GM21619 (cell line): Measurements from ENCODE around the gene SYNPO2.
"Not testable (repeated sequence)": the region's sequence is repeated elsewhere in the genome, so short reads cannot be mapped to it uniquely, and the experiment has no call there.

ENCODE experiments used
- ATAC-seq: cut with Tn5 transposase; IDR thresholded peaks from one replicate; pipeline ENCODE4 v1.9.1; 2021; ENCODE audit not compliant: unreplicated experiment

Gene SYNPO2

DNA sequence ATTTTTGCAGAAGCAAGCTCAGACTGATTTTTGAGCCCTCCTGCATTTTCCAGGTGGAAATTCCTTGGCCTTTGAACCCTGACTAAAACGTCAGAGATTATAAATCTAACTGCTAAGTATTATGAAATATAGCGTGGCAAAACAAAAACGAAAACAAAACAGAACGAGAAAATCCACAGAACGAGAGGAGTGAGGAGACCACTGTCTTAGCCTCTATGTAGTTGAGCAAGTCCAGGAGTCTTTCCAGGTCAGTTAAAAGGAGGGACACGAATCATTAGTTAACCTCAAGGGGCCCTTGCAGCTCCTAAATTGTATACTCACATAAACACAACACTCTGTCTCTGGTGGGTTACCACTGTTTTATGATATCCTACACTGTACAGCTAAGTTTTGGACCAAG, 80.2 kb downstream of the SYNPO2 start:
- ATAC-seq: no peak

DNA sequence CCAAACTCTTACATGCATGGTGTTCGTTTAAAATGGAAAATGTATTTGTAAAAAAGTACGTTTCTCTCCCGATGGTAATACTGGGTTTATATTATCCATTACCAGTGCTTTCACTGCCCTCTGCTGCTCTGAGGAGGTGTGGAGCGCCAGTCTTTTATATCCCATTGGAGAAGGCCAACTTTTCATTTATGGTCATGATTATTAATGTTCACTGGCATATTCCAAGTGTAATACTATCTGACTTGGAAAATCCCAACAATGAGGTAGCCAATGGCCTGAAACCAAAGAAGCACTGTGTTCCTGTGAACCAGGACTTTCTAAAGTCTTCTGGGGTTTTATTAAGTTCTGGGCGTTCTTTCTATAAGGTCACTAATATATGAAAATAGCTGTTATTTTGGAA, 80.7 kb downstream of the SYNPO2 start:
- no peak for ATAC-seq

DNA sequence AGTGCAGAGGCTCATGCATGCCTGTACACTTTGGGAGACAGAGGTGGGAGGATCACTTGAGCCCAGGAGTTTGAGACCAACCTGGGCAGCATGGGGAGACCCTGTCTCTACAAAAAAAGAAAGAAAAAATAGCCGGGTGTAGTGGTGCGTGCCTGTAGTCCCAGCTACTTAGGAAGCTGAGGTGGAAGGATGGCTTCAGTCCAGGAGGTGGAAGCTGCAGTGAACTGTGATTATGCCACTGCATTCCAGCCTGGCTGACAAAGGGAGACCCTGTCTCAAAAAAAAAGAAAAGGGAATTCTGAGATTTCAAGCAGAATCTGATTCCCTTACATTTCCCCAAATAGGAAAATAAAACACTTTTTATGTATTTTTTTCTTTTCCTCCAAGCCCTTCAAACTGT, 83.5 kb downstream of the SYNPO2 start:
- no peak for ATAC-seq

DNA sequence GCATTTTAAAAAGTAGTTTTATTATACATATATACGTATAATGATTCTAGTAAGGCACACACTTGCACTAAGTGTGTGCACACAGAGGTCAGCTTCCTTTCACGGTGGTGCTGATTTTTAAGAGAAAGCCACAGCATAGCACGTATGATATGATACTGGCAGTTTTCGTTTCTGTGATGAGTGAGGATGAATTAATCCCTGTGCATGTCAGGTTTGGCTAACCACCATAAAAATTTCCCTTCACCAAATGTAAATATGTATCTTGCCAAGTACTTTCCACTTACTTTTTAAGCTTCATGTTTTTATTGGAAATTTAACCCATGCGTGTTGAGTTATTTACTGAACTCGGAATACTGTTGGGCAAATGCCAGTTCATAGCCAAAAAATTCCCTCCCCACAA, 84.6 kb downstream of the SYNPO2 start:
- no peak for ATAC-seq

DNA sequence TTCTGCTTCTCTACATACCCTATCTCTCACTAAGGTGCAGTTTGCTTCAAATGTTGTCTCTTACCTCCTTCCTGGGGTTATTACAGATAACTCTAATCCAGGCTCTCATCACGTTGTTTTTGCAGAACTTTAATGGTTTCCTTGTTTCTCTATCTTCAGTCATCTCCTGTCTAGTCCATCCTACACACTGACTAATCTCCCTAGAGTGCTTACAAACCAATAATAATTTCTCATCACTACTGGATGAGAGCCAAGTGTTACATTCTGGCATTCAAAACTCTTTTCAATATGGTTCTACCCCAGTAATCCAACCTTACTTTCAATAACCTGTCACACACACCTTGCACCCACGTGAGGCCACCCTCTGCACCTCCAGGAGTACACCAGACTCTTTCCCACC, 86.1 kb downstream of the SYNPO2 start:
- ATAC-seq: no peak

DNA sequence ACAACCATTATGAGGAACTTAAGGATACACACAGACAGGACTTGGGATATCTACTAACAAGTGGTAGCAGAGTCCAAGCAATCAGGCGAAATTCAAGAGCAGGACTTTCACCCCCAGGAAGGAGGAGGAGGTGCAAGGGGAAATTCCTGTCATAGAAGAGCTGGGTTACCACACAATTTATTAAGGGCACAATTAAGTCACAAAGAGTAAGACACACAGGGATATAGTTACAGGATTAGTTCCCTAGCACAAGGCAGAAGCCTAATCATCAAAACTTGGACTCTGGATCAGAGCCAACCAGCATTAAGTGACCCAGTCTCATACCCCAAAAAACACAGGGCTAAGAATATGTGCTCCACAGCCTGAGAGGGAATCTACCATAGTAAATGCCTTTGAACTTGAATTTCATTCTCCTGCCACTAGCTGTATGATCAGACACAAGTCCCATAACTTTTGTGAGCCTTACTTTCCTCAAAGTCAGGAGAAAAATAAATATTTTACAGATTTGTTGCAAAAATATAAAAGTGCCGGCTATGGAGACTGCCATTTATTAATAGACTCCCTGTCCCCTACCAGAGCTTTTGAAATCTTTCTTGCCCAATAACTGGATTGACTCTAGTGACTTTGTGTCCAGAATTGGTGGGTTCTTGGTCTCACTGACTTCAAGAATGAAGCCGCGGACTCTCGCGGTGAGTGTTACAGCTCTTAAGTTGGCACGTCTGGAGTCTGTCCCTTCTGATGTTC, 87.0 kb downstream of the SYNPO2 start:
- no peak for ATAC-seq

DNA sequence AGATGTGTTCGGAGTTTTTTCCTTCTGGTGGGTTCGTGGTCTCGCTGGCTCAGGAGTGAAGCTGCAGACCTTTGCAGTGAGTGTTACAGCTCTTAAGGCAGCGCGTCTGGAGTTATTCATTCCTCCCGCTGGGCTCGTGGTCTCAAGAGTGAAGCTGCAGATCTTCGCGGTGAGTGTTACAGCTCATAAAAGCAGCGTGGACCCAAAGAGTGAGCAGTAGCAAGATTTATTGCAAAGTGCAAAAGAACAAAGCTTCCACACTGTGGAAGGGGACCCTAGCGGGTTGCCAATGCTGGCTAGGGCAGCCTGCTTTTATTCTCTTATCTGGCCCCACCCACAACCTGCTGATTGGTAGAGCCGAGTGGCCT, 87.5 kb downstream of the SYNPO2 start:
- not testable (repeated sequence) for ATAC-seq

DNA sequence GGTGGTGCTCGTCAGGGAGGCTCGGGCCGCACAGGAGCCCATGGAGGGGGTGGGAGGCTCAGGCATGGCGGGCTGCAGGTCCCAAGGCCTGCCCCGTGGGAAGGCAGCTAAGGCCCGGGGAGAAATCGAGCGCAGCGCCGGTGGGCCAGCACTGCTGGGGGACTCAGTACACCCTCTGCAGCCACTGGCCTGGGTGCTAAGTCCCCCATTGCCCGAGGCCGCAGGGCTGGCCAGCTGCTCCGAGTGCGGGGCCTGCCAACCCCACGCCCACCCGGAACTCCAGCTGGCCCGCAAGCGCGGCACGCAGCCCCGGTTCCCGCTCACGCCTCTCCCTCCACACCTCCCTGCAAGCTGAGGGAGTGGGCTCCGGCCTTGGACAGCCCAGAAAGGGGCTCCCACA, 88.4 kb downstream of the SYNPO2 start:
- not testable (repeated sequence) for ATAC-seq

DNA sequence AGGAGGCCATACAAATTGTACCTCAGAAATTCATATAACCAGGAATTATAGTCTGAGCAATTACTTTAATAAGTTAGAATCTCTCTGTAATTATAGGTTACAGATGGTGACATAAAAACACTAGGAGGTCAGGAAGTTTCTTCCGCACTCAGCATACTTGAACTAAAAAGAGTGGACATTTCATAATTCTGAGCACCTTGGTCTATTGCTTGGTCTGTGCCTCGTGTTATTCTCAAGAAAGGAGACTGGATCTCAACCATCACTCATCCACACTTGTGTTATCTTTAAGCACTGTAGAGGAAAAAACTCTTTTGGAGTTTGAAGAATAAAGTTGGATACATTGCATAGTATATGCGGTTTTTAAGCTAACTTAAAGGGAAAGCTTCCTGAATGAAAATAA, 91.1 kb downstream of the SYNPO2 start:
- ATAC-seq: no peak

DNA sequence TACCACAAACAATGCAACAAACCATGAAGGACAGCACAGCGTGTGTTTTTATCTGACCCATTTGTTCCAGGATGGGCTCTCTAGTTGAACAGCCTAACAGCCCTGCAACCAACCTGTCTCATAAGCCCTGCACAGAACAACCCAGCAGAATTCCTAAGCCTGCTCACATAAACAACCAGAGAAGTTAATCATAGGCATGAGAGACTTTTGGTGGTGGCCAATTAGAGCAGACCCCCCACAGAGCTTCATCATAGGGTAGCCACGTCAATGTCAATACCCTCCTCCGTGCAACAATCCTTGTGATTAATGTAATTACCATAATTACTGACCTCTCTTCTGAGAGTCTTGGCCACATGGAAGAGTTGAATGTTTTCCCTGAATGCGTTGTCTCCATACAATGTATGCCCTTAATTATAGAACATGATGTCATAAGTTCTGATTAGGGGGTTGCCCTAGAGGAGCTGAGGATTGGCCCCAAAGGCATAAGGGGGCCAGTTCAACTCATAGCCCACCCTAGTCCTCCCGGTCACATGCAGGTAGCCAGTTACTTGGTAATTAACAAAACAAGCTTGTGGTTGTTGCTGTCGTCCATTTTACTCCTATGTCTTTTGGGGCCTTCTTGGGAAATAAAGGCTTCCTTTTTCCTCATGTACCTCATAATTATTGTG, 92.7 kb downstream of the SYNPO2 start:
- ATAC-seq: no peak

DNA sequence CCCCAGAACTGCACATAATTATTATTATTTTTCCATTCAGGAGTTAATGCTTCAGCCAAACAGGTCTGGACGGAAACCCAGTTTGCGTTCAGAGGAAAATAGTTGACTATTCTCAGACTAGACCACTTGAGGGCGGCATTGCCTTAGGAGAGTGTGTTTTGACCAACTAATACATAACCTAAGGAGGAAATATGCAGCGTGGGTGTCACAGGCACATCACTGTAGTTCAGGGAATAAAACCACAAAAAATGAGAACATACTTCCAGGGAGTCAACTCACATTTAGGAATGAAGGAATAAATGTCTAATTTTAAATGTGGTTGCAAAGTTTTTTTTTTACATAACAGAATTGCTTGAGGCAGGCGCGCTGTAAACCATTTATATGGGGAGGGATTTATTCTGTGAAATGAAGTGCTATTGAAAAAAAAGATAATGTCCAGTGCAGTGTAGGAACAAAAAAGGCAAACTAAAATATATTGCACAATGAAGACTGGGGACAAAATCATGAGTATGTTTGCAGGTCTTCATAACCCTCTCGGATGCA, 93.3 kb downstream of the SYNPO2 start:
- peak; percentile 98 for ATAC-seq

DNA sequence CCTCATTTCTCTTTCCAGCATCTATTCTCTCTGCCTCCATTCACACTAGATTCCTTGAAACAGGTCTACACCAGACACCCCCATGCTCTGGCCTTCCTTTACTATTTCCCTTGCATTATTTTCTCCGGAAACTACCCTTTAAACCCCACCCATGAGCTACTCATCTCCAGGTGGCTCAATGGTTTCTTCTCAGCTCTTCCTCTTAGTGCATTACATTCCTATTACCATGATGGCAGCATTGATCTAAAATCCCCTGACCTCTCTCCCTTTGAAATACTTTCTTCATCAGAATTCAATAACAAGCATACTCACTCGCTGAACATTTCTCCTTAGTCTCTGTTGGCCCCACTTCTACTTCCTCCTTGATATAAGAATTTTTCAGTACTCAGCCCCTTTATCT, 94.6 kb downstream of the SYNPO2 start:
- ATAC-seq: no peak

DNA sequence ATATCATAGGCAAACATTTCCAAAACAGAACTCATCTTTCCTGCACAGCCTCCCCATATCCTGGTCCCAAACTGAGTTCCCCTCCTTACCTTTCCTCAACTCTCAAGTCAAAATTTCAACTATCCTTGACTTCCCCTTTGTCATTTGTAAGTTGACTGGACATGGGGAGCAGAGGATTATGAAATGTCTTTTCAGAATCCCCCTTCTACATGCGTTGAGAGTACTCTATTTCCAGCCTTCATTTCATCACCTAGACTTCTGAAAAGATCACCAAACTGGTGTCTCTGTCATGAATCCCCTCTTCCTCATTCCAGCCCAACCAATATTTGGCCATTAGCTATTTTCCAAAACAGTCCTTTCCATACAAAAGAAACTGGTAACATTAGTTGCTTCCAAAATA, 95.2 kb downstream of the SYNPO2 start:
- ATAC-seq: no peak

DNA sequence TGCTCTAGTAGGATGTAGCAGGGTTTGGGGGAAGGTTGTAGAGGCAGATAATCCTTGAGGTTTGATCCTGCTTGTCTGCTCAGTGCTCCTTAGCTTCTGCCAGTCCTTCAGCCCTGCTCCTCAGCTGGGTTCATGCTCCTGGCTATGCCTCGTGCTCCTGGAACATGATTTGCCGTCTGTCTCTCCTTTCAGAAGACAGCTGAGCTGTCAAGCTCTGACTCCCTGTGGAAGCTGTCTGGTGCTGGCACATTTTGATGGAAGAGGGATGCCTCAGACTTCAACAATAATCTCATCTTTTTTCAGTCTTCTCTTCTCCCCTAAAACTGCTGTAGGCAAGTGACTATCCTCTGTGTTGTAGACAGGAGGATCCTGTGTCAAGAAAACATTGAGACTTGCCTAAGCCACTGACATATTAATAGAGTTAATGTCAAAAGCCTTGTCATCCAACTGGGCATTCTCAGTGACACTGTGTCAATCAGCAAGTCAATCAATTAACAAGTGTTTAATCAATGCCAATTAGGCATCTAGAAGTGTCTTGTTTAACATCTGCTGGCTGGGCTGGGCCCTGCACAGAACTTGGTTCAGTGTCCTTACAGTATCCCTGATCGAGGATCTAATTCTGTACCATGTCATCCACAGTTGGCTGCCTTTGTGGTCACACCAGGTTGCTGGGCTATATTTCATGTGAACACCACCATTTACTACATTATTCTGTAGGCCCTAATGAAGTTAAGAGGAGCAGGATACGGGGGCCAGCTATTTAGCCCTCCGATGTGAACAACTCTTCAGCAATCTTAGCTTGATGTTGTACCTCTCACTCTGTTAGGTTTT, 96.7 kb downstream of the SYNPO2 start:
- ATAC-seq: no peak

DNA sequence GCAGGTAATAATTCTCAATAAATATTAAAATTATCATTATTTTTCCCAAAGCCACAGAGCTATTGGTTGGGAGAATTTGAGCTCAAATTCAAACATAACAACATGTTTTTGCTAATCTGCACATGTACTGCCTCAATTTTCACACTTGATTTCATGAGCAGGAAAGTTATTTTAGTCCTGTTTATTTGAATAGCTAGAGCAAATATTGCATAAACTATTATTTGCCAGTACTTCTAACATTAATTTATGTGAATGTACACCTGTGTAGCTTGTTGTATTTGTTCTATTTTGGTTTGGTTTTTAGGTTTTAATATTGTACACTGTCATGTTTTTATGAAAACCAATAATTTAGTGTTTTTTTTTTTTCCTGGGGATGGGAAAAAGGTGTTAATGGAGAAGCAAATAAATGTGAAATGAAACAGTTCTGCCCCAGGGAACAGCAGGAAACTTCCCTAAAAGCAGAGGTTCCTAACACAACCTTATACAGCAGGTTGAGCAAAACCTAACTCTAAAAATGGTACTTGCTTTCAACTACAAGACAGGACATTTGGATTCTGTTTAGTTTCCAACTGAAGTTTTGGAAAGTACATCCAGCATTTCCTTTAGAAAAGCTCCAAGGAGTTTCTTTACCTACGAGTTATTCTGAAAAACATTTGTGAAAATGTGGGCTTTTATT, 99.4 kb downstream of the SYNPO2 start:
- ATAC-seq: no peak

DNA sequence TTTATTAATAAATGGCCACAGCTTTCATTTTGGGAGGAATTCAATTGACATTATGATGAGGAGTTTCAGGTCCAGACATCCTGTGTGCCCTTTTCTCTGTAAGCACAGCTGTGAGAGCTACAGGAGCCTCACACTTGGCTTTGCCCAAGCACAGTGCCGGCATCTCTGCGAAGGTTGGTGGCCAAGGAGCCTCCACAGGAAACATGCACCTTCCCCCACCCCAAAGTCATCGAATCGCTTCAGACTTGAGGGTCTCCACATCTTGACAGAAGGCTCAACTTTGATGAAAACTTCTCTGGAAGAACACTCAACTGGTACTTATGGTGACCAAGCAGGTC, 100.0 kb downstream of the SYNPO2 start:
- ATAC-seq: no peak

DNA sequence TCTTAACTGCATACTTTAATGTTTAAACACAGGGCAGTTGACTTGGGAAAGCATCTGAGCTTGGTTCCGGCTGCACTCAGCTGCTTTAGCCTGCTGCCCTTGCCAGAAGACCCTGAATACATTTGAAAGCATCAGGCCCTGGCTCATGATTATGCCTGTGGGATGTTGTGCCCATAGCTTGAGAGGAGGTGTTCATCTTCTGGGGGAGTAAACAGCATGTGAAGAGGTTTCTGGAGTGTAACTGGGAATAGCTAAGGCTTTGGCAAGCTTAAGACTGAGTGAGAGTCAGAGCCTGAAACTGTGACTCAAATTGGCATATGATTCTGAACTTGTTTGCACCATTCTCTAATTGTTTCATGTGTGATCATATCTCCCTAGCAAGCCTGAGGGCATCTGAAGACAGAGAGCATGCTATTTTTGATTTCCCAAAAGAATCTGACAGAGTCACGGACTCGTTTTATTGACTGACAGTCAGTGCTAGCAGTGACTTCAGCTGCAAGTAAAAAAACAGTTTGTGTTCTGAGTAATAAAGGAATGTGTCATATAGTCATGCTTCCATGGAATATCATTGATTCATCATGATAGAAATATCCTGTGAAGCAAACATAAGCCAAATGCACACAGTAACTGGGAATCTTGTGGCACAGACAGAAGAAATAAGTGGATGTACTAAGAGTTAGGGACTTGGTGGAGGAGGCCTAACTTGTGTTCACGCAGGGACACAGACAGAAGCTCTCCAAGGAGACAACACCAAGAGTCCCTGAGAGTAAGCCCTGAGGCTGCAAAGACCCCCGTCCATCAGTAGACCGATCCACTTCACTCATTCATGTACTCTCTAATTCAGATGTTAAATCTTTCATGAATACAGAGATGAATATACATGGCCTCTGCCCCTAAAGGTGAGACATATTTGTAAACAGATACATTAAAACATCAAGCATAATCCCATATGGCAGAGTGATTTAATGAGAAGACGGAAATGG, 100.7 kb downstream of the SYNPO2 start:
- no peak for ATAC-seq

DNA sequence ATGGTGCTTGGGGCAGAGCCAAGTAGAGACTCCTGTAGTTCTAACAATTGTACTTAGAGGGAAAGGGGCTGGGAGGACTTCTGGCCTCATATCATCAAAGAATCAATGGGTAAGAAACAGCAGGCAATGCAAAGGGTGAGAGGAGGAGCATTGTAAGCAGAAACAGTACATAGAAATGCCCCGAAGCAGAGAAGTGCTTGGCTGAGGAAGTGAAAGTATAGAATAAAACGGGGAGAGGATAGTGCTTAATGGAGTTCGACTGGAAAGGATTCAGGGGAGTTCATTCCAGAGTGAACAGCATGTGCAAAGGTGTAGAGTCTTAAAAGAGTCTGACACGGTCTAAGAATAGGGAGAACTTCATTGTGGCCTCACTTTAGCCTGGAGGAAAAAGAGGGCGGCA, 103.0 kb downstream of the SYNPO2 start:
- ATAC-seq: no peak

DNA sequence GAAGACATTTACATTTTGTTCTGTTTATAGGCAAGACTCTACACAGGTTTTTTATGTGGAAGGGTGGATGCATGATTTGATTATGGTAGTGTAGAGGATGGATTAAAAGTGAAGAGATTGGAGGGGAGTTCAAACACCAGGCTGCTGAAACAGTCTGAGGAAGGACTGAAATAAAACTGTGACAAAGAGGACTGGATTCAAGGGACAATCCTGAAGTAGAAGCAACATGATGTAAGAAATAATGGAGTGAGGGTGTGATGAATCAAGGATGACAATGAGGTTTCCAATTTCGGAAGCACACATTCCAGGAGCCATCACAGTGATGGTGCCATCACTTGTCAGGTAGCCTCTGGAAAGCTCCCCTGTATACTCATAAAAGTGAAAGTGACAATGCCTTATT, 103.5 kb downstream of the SYNPO2 start:
- ATAC-seq: no peak

DNA sequence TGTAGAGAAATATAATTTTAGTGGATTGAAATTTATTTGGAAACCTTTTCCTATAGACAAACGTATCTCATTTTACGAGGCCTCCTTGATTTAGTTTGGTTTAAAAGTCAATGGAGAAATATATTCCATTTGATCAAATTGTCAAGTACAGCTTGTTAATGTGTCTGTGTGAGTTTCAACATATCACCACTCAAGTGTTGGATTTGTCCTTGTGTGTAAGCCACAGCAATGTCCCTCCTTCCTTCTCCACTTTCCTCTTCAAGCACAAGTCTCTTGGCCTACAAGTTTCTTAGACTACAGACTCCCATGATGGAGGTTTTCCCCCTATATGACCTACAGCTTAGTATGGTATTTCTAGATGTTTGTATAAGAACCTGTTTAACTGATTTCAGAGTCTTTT, 104.7 kb downstream of the SYNPO2 start:
- ATAC-seq: no peak
